ENCODE data around the gene SGMS1.

GRCh38 chr10:50387007-50387731 is 236.6 kb downstream of the SGMS1 start:
- TF ChIP-seq PATZ1 (CRISPR knock-in tag; IDR thresholded peaks at IDR 0.05; ENCODE audit: borderline replicate concordance) (no peak), TOX (CRISPR knock-in tag; IDR thresholded peaks at IDR 0.05; ENCODE audit: borderline replicate concordance) (no peak), TSHZ2 (CRISPR knock-in tag; IDR thresholded peaks at IDR 0.05) (no peak), ZFP3 (CRISPR knock-in tag; IDR thresholded peaks at IDR 0.05) (no peak), POU6F1 (CRISPR knock-in tag; IDR thresholded peaks at IDR 0.05; ENCODE audit: borderline replicate concordance, low read depth) (no peak), GLIS3 (CRISPR knock-in tag; IDR thresholded peaks at IDR 0.05) (no peak), ZNF8 (CRISPR knock-in tag; IDR thresholded peaks at IDR 0.05) (no peak), ISL1 (CRISPR knock-in tag; IDR thresholded peaks at IDR 0.05) (no peak), SNAI2 (CRISPR knock-in tag; IDR thresholded peaks at IDR 0.05) (no peak), RARB (CRISPR knock-in tag; IDR thresholded peaks at IDR 0.05) (no peak)

All from SK-N-SH treated with all-trans-retinoic acid at 6 μM for 48 hours (cell line).